GM19023 (cell line): ENCODE results near the gene PDE4D.

ENCODE experiments used
- ATAC-seq: cut with Tn5 transposase; IDR thresholded peaks from one replicate; pipeline ENCODE4 v1.9.1; 2021; ENCODE audit warnings: mild to moderate bottlenecking, moderate library complexity; ENCODE audit not compliant: unreplicated experiment

PDE4D gene

GRCh38 chr5:59746241-59746765 lies 147.2 kb downstream of the PDE4D start:
- ATAC-seq: no peak

DNA sequence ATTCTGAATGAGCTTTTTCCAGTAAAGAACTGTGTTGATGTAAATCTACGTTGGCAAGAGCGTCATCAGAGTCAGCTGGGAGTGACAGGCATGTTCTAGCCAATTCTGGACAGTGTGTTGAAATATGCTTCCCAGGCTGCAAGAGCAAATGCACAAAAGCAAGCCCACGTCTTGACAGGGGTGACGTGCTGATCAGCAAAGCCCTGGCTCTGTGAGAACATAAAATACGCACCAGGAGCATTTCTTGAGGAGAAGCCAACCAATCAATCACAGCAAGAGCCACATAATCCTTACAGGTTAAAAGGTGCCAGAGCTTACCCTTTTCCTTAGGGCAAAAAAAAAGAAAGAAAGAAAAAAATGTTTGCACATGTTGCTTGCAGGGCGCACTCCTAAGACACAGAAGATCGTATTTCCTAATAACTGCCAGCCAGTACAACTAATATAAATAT lies 148.1 kb downstream of the PDE4D start:
- ATAC-seq: no peak

- no peak for ATAC-seq
These were observed 149.0 kb downstream of the PDE4D start for GRCh38 chr5:59744531-59744992.

DNA sequence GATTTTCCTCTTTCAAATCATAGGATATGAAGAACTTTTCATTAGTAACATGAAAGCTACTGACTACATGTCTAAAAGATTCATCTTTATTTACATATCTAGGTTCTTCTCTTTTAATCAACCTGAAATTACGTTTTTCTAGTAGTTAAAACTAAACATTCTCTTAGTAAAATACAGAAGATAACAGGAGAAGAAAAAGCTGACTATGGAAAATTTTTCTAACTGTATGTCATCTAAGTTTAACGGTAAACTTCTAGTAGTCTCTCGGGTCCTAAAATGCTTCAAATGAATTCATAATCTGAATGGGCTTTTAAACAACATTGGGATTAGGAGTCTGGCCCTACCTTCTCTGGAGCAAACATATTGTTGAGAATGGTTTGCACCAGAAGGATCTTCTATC lies 151.9 kb downstream of the PDE4D start:
- no peak for ATAC-seq

- ATAC-seq: no peak
These were observed 155.5 kb downstream of the PDE4D start for GRCh38 chr5:59738024-59738423.

GRCh38 chr5:59732806-59733205 lies 160.7 kb downstream of the PDE4D start:
- no peak for ATAC-seq

GRCh38 chr5:59732301-59732700 lies 161.2 kb downstream of the PDE4D start:
- ATAC-seq: no peak

GRCh38 chr5:59731809-59732208 lies 161.7 kb downstream of the PDE4D start:
- ATAC-seq: no peak

GRCh38 chr5:59729820-59730219 lies 163.7 kb downstream of the PDE4D start:
- no peak for ATAC-seq

DNA sequence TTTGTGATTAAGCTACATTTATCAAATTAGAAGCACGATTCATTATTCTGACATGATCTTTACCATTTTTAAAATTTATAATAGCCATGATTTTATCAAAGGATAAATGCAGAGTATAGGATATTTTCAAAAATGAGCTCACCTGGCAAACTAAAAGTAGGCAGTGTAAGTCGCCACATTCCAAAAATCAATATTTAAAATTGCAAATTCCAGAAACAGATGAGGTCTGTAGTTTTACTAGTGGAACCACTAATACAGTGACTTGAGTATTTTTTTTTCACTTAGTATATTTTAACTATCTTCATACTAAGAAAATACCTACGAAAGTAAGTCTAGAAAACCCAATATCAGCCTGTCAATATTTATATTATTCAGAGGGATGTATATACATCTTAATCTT lies 164.2 kb downstream of the PDE4D start:
- ATAC-seq: no peak

DNA sequence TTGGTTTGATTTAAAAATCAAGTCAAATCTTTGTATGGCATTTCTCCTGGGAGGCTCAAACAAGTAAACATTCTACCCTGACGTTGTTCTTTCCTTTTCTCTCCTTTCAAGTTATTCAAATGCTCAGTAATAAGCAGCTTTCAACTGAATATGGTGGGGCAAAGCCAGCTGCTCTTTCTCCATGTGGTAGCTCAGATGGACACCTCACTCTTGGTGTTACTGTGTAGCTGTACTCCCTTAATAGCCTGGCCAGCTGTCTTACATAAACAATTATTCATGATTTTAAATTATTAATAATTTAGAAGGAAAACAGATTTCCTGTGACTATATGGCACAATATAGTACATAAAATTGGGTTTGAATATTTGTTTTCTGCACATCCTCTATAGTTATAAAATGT lies 165.2 kb downstream of the PDE4D start:
- no peak for ATAC-seq

DNA sequence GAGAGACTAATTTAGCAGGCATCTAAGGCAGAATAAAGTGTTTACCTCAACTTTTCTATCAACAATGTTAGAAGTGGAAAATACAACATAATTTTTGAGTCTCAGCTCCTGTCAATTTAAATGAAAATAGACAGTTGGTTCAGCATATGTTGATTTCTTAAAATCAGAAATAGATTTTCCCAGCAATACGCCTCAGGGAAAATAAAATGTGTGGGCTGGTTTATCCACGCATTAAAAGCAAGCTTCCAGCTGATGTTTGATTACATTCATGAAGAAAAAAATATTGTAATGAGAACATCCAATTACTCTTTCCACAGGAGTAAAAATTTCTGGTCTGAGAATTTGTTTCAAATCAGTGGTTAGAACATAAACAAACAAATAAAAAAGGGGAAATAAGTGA lies 166.3 kb downstream of the PDE4D start:
- ATAC-seq: no peak

- no peak for ATAC-seq
These were observed 168.1 kb downstream of the PDE4D start for GRCh38 chr5:59725392-59725767.

- no peak for ATAC-seq
These were observed 168.8 kb downstream of the PDE4D start for GRCh38 chr5:59724482-59725391.

DNA sequence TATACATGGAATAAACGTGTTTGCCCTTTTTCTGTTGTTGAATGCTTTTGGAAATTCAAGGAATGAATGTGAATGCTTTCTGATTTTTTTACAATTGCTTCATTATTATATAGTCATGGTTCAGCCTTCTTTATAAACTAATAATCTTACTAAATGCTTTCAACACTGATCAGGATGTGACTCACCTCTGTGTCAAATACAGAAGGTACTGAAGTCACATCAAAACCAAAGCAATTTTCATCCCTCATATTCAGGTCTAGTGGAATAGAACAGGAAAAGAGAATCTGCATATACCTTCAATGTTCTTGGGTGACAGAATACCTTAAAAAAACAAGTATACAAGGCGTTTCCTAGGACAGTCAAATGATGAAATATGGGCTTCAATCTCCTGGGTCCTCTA lies 170.7 kb downstream of the PDE4D start:
- no peak for ATAC-seq

- no peak for ATAC-seq
These were observed 171.8 kb downstream of the PDE4D start for GRCh38 chr5:59721741-59722140.

- no peak for ATAC-seq
These were observed 173.5 kb downstream of the PDE4D start for GRCh38 chr5:59720063-59720462.

DNA sequence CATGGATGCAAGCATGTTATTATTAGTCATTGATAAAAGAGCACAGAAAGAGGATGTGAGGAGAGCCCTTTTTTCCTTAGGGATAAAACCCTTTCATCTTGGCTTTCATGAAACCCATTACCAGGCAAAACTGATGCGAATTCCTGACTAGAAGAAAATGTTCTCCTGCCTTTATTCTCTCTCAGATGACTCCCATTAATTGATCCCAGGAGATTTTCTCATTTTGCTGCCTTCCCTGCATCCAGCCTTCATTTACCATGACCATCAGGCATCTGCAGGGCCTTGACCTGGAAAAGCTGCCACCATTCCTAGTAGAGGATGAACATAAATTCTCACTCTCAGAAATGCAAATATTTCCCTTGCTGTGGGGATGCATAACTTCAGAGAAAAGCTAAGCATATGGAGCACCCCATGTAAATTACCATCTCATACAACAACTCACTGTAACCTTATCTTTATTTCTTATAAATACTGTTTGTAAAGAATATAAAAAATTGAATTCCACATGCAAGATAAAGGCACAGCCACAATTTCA lies 176.5 kb downstream of the PDE4D start:
- ATAC-seq: no peak

DNA sequence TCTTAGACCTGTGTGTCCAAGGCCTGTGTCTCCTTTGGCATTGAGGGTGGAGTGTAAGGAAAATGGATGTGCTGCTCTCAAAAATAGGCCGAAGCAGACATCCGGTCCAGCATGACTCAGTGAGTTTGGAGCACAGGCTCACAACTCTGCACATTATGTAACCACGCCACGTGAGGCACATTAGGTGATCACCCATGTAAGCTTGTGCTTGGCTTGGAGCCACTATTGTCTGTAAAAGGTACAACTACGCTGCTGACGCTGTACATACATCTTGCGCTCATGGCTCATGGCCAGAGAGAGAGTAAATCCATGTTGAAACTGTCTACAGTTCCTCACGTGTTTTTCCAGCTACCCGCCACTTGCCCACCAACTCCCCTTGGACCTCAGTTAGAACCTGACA lies 177.5 kb downstream of the PDE4D start:
- ATAC-seq: no peak

GRCh38 chr5:59715228-59715627 lies 178.3 kb downstream of the PDE4D start:
- no peak for ATAC-seq

DNA sequence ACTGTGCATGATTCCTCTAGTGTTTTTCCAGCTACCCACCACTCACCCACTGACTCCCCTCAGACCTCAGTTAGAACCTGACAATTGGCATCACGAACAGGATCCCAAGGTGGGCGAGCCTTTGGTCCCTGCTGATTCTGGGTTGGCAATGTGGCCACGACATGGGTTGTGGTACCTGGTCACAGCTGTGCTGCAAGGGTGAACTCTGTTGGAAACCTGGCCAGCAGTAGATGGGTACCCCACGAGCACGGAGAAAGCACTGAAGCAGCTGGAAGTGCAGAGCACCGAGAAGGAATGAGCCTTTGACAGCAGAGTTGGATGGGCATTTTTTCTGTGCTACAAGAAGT lies 180.1 kb downstream of the PDE4D start:
- no peak for ATAC-seq

DNA sequence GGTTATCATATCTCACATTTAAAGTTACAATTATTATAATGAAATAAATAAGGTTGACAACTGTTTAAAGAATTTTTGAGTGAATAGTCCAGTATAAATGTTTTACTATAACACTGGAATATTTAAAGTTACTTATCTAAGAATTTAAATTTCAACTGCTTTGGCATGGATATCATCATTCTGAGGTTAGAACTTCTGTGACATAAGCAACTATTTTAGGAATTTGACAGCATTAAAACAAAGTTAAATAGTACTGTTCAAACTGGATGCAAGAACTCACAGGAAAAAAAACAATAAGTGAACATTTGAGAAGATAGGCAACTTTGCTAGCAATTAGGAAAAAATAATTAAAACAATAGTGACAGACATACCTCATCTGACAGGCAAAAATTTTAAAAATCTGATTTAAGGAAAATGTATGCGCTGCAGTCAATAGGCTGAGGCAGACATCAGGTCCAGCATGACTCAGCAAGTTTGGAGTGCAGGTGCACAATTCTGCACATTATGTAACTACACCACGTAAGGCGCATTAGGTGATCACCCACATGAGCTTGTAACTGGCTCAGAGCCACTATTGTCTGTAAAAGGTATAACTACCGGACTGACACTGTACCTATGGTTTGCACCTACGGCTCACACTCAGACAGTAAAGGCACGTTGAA lies 180.6 kb downstream of the PDE4D start:
- ATAC-seq: no peak
